Neuronal stem cell (in vitro differentiated cells): Measurements from ENCODE around the gene OTOP3.

Experiments
- DNase-seq: peaks from one replicate; pipeline ENCODE4 v3.0.0-alpha.2; 2013; ENCODE audit warnings: low spot score
- H2AFZ ChIP-seq: one replicate; pipeline ENCODE4 v1.6.1; 2013; ENCODE audit warnings: mild to moderate bottlenecking, low read length, inconsistent platforms
- H2AK5ac ChIP-seq: 2 replicates; pipeline ENCODE4 v1.6.1; 2013; ENCODE audit warnings: low read depth, mild to moderate bottlenecking, inconsistent platforms, low read length, moderate library complexity, mixed read lengths
- H2BK120ac ChIP-seq: 2 replicates; pipeline ENCODE4 v1.6.1; 2013; ENCODE audit warnings: low read depth, mild to moderate bottlenecking, inconsistent platforms, low read length, moderate library complexity, mixed read lengths
- H2BK12ac ChIP-seq: one replicate; pipeline ENCODE4 v1.6.1; 2013; ENCODE audit warnings: low read length, inconsistent platforms
- H2BK15ac ChIP-seq: 2 replicates; pipeline ENCODE4 v1.6.1; 2013; ENCODE audit warnings: mild to moderate bottlenecking, low read length, inconsistent platforms, mixed read lengths
- H2BK5ac ChIP-seq: one replicate; pipeline ENCODE4 v1.6.1; 2013; ENCODE audit warnings: inconsistent platforms, mild to moderate bottlenecking, low read length, moderate library complexity
- H3K14ac ChIP-seq: one replicate; pipeline ENCODE4 v1.6.1; 2013; ENCODE audit warnings: low read length, inconsistent platforms
- H3K18ac ChIP-seq: 2 replicates; pipeline ENCODE4 v1.6.1; 2013; ENCODE audit warnings: low read length, inconsistent platforms
- H3K23ac ChIP-seq: 2 replicates; pipeline ENCODE4 v1.6.1; 2013; ENCODE audit warnings: low read depth, mild to moderate bottlenecking, mixed read lengths, low read length, inconsistent platforms; ENCODE audit not compliant: poor library complexity
- H3K27ac ChIP-seq: replicated peaks from 3 replicates; pipeline ENCODE4 v1.5.1; 2013; ENCODE audit warnings: low read length, inconsistent platforms
- H3K27me3 ChIP-seq, 3 experiments: 2 replicates each; pipeline ENCODE4 v1.6.1; 2013; ENCODE audit warnings: low read length in 3 of 3, mild to moderate bottlenecking in 2 of 3, inconsistent platforms in 1 of 3, low read depth in 1 of 3, mixed read lengths in 1 of 3, moderate library complexity in 1 of 3; ENCODE audit not compliant: control insufficient read depth in 3 of 3, insufficient read depth in 3 of 3
- H3K36me3 ChIP-seq, 2 donors: replicated peaks in 1 of 2; 2 replicates each; pipeline ENCODE4 v1.6.1; 2013; ENCODE audit warnings: low read length in 2 of 2; ENCODE audit not compliant: control insufficient read depth in 2 of 2, insufficient read depth in 2 of 2
- H3K4ac ChIP-seq: 2 replicates; pipeline ENCODE4 v1.6.1; 2013; ENCODE audit warnings: inconsistent platforms, mild to moderate bottlenecking, low read length, moderate library complexity
- H3K4me1 ChIP-seq, 2 donors: 1 replicate in 1 of 2; 2 replicates in 1 of 2; pipeline ENCODE4 v1.6.1; 2013; ENCODE audit warnings: low read length in 2 of 2, low read depth in 1 of 2; ENCODE audit not compliant: control insufficient read depth in 2 of 2, insufficient read depth in 1 of 2
- H3K4me2 ChIP-seq: one replicate; pipeline ENCODE4 v1.6.1; 2013; ENCODE audit warnings: mild to moderate bottlenecking, low read length, inconsistent platforms; ENCODE audit not compliant: insufficient read depth, poor library complexity, severe bottlenecking
- H3K4me3 ChIP-seq, 2 donors: 2 replicates each; pipeline ENCODE4 v1.5.1; 2013; ENCODE audit warnings: low read length in 2 of 2, mild to moderate bottlenecking in 2 of 2, inconsistent platforms in 1 of 2, moderate library complexity in 1 of 2
- H3K79me1 ChIP-seq: one replicate; pipeline ENCODE4 v1.6.1; 2013; ENCODE audit warnings: low read depth, mild to moderate bottlenecking, inconsistent platforms, low read length, moderate library complexity
- H3K9ac ChIP-seq: one replicate; pipeline ENCODE4 v1.6.1; 2013; ENCODE audit warnings: mild to moderate bottlenecking, low read depth, low read length, inconsistent platforms; ENCODE audit not compliant: poor library complexity
- H3K9me3 ChIP-seq, 2 donors: replicated peaks in 1 of 2; 2 replicates each; pipeline versions ENCODE3 to v1.6.1; 2013; ENCODE audit warnings: low read length in 2 of 2, mild to moderate bottlenecking in 2 of 2, inconsistent platforms in 1 of 2, low read depth in 1 of 2, mixed read lengths in 1 of 2, moderate library complexity in 1 of 2; ENCODE audit not compliant: control insufficient read depth in 2 of 2, insufficient read depth in 1 of 2
- H4K8ac ChIP-seq: one replicate; pipeline ENCODE4 v1.6.1; 2013; ENCODE audit warnings: low read depth, mild to moderate bottlenecking, inconsistent platforms, low read length, moderate library complexity
- H4K91ac ChIP-seq: one replicate; pipeline ENCODE4 v1.6.1; 2013; ENCODE audit warnings: low read length, low read depth, mild to moderate bottlenecking, inconsistent platforms; ENCODE audit not compliant: poor library complexity
- WGBS, 2 donors: extraction: QIAGEN DNeasy Blood & Tissue Kit; methylation state at CpG; one replicate each; pipeline ENCODE4 v1.1.7; 2013; ENCODE audit warnings: missing lambda C conversion rate in 2 of 2, mixed read lengths in 1 of 2; ENCODE audit not compliant: insufficient read length in 2 of 2, insufficient replicate concordance in 1 of 2; ENCODE audit errors: extremely low coverage in 2 of 2; 5-methylcytosine and 5-hydroxymethylcytosine counted together

The OTOP3 gene

DNA sequence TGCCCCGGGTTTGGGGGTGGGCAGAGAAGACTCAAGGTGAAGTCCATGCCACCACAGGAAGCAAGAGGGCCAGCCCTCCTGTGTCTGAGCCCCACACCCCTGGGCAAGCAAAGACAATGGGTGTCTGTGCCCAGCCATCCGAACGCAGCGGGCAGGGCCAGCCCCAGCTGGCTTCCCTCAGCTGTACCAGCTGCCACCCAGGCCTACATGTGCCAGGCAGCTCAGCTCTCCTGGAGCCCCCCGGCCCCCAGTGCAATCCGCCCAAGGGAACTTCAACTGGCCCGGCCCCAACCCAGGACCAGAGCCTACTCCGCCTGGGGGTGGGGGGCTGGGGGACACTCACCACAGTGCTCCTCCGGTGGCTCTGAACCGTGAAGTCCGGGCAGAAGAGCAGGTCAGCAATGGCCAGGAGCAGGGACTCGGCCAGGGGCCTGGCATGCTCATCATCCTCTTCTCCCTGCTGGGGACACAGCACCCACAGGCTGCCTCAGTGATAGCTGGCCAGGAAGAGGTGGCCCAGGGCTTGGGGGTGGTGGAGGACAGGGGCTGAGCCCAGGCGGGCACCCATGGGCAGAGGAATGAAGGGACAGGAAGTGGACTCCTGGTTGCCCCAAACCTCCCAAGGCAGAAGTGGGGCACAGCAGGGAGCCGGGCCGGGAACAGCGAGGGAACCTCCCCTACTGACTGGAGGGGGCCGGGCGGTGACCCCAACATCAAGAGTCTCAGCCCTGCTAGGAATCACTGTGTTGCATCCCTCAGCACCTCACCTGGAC, 27.1 kb downstream of the OTOP3 start:
- Histone ChIP-seq H3K27me3 (peaks cover 0 to 37% (median 11%) of the 10 kb centered on the region in 3 experiments), H3K4me3 (no peak overlapping the region), H3K9ac (peak overlapping the region; percentile 60), H3K4ac (no peak overlapping the region), H2BK12ac (no peak overlapping the region), H3K18ac (no peak overlapping the region), H3K4me1 (no peaks in the 10 kb centered on the region), H2BK5ac (peak overlapping the region; percentile 16), H2AFZ (no peak overlapping the region), H4K91ac (no peak overlapping the region), H2BK120ac (no peak overlapping the region), H4K8ac (no peak overlapping the region), H3K9me3 (peaks cover 0 to 1% of the 10 kb centered on the region in 2 donors), H3K79me1 (no peaks in the 10 kb centered on the region), H3K36me3 (no peaks in the 10 kb centered on the region), H3K27ac (no peak overlapping the region), H3K4me2 (no peak overlapping the region), H2AK5ac (peak overlapping the region; percentile 53), H3K14ac (no peak overlapping the region), H2BK15ac (no peak overlapping the region), H3K23ac (no peak overlapping the region)
- DNase-seq: no peak
- no CpG with 5 or more reads among the region's 18 CpGs for WGBS, 2 donors

DNA sequence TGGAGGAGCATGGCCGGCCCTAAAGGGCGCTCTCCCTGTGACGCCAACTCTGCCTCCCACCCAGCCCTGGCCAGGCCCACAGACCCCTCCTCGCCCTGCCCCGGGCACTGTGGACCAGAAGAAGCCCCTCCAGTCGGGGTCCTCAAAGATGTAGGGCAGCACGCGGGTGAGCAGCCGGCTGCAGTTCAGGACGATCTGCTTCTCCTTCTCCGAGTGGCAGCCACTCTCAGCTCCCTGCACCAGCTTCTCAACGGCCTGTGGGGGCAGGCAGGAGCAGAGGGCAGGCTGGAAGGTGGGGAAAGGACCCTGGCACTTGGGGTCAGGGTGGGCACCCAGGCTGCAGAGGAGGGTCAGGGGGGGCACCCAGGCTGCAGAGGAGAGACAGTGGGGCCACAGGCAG, 28.0 kb downstream of the OTOP3 start:
- no CpG with 5 or more reads among the region's 12 CpGs for WGBS, 2 donors
- Histone ChIP-seq H2BK120ac (no peak overlapping the region), H3K79me1 (no peaks in the 10 kb centered on the region), H3K14ac (no peak overlapping the region), H3K4ac (no peak overlapping the region), H3K36me3 (no peaks in the 10 kb centered on the region), H3K9ac (no peak overlapping the region), H4K91ac (no peak overlapping the region), H3K27me3 (peaks cover 0 to 40% (median 9%) of the 10 kb centered on the region in 3 experiments), H3K9me3 (peaks cover 0 to 1% of the 10 kb centered on the region in 2 donors), H3K27ac (no peak overlapping the region), H3K23ac (no peak overlapping the region), H2AK5ac (peak overlapping the region; percentile 53), H2BK12ac (no peak overlapping the region), H2BK15ac (peak overlapping the region; percentile 67), H3K4me1 (no peaks in the 10 kb centered on the region), H2AFZ (peak overlapping the region; percentile 45), H4K8ac (peak overlapping the region; percentile 17), H3K18ac (peak overlapping the region; percentile 57), H3K4me2 (no peak overlapping the region), H3K4me3 (no peak overlapping the region), H2BK5ac (no peak overlapping the region)
- no peak for DNase-seq

DNA sequence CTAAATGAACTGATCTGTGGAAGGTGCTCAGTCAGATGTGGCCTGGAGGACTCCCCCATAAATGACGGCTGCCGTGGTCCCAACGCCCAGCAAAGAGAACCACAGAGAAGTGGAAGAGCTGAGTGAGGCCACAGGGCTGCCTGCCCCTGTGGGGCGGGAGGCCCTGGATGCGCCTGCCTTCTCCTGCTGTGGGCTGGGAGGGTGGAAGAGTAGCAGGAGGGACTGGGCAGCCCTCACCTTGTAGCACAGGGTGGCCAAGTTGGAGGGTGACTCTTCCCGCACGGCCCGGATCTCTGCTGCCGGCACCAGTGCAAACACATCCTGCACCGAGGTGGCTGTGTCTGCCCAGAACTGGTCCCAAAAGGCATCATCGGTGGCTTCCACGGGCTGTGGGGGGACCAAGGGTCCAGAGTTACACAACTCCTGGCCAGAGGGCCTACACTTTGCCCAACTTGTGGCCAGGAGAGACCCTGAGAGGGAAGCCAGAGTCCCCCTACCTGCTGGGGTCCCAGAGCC, 28.6 kb downstream of the OTOP3 start:
- peak overlapping the region; percentile 67 for H2BK15ac ChIP-seq
- H4K8ac ChIP-seq: peak overlapping the region; percentile 72
- peak overlapping the region; percentile 66 for H3K4ac ChIP-seq
- no peak overlapping the region for H3K14ac ChIP-seq
- H2AFZ ChIP-seq: no peak overlapping the region
- H3K36me3 ChIP-seq: no peaks in the 10 kb centered on the region
- DNase-seq: no peak
- no peak overlapping the region for H3K4me2 ChIP-seq
- no peak overlapping the region for H3K4me3 ChIP-seq
- peak overlapping the region; percentile 56 for H2AK5ac ChIP-seq
- no CpG with 5 or more reads among the region's 12 CpGs for WGBS, 2 donors
- peak overlapping the region; percentile 28 for H3K18ac ChIP-seq
- H2BK120ac ChIP-seq: no peak overlapping the region
- no peak overlapping the region for H3K9ac ChIP-seq
- no peak overlapping the region for H3K27ac ChIP-seq
- H3K4me1 ChIP-seq: no peaks in the 10 kb centered on the region
- no peaks in the 10 kb centered on the region for H3K79me1 ChIP-seq
- no peak overlapping the region for H2BK12ac ChIP-seq
- H3K27me3 ChIP-seq: peaks cover 0 to 41% (median 7%) of the 10 kb centered on the region in 3 experiments
- no peak overlapping the region for H4K91ac ChIP-seq
- H3K23ac ChIP-seq: peak overlapping the region; percentile 65
- H3K9me3 ChIP-seq: peaks cover 0 to 1% of the 10 kb centered on the region in 2 donors
- no peak overlapping the region for H2BK5ac ChIP-seq

DNA sequence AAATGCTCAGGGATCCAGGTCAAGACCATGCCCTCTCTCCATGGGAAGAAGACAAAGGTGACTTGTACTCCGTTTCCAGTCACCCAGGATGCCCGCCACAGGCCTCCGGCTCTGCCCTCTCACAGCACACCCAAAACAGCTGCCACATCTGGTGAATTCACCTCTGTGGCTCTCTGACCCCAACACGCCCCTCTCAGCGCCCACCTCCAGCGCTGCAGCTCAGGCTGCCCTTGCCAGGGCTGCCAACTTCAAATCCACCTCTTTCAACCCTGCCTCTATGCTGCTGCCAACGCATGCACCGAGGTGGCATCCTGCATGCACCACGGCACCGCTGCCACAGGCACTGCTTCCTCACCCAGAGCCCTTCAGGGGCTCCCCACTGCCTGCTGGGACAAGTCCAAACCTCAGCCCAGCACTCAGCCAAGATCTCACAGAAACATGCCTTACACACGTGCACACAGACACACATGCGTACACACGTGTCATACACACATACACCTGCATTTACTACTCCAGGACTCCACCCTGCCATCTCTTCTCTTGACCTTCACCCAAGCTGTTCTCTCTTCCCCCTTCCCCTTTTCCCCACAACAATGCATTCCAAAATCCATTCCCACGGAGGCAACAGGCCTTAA, 29.4 kb downstream of the OTOP3 start:
- Histone ChIP-seq H3K4me3 (no peak overlapping the region), H2AK5ac (no peak overlapping the region), H3K4ac (no peak overlapping the region), H2BK5ac (no peak overlapping the region), H3K27ac (no peak overlapping the region), H3K14ac (no peak overlapping the region), H2BK15ac (no peak overlapping the region), H3K9ac (no peak overlapping the region), H3K4me2 (no peak overlapping the region), H4K8ac (no peak overlapping the region), H2AFZ (no peak overlapping the region), H3K18ac (no peak overlapping the region), H2BK120ac (no peak overlapping the region), H3K36me3 (no peaks in the 10 kb centered on the region), H3K9me3 (no peaks in the 10 kb centered on the region), H3K4me1 (no peaks in the 10 kb centered on the region), H3K23ac (no peak overlapping the region), H3K27me3 (peaks cover 0 to 37% (median 0%) of the 10 kb centered on the region in 3 experiments), H4K91ac (no peak overlapping the region), H3K79me1 (no peaks in the 10 kb centered on the region), H2BK12ac (no peak overlapping the region)
- no CpG with 5 or more reads among the region's 14 CpGs for WGBS, 2 donors
- no peak for DNase-seq
